Endothelial cell (in vitro differentiated cells): ENCODE data around the gene MOSMO. TPM values are rescaled to one million over a fixed set of nuclear protein-coding genes. Genes with fewer than 3 reads are reported as not detected.
"Not testable (repeated sequence)": the region's sequence is repeated elsewhere in the genome, so short reads cannot be mapped to it uniquely, and the experiment has no call there.

Source experiments
- DNase-seq: peaks from one replicate; pipeline ENCODE4 v3.0.0; 2021; ENCODE audit warnings: low spot score
- H3K27ac Mint-ChIP-seq: one replicate; pipeline ENCODE4 v1.8.0; 2021; ENCODE audit warnings: mixed read lengths, inconsistent platforms; ENCODE audit not compliant: unreplicated experiment
- H3K27me3 Mint-ChIP-seq: one replicate; pipeline ENCODE4 v1.8.0; 2021; ENCODE audit warnings: mild to moderate bottlenecking, moderate library complexity, mixed read lengths, inconsistent platforms; ENCODE audit not compliant: unreplicated experiment
- H3K36me3 Mint-ChIP-seq: one replicate; pipeline ENCODE4 v1.8.0; 2021; ENCODE audit warnings: mild to moderate bottlenecking, low read depth, mixed read lengths, inconsistent platforms; ENCODE audit not compliant: unreplicated experiment
- H3K4me1 Mint-ChIP-seq: one replicate; pipeline ENCODE4 v1.8.0; 2021; ENCODE audit warnings: mild to moderate bottlenecking, mixed read lengths, inconsistent platforms; ENCODE audit not compliant: unreplicated experiment
- H3K4me3 Mint-ChIP-seq: one replicate; pipeline ENCODE4 v1.8.0; 2021; ENCODE audit warnings: mild to moderate bottlenecking, mixed read lengths, inconsistent platforms; ENCODE audit not compliant: unreplicated experiment
- H3K9me3 Mint-ChIP-seq: one replicate; pipeline ENCODE4 v1.8.0; 2021; ENCODE audit warnings: mixed read lengths, inconsistent platforms; ENCODE audit not compliant: unreplicated experiment
- CTCF ChIP-seq: fragments of 200-600 bp; sonication (generic); IDR thresholded peaks from one replicate; pipeline ENCODE4 v1.5.0; 2021; ENCODE audit warnings: antibody characterized with exemption; ENCODE audit not compliant: unreplicated experiment
- total RNA-seq: library from RNA; stranded (reverse); fragmentation: NEBNext Ultra II Directional; extraction: Animal tissue kit (Norgen Biotek cat#: 25700); gene quantifications from one replicate; pipeline ENCODE4 v1.2.1, GENCODE V29; 2021; ENCODE audit not compliant: unreplicated experiment

The MOSMO gene
- total RNA-seq, 1 donor from 2014 or later = 15.1 TPM

- no peak for TF ChIP-seq CTCF
- Mint-ChIP-seq H3K4me3 (no peak overlapping the region), H3K9me3 (no peaks in the 10 kb centered on the region), H3K4me1 (peaks cover 3% of the 10 kb centered on the region), H3K27me3 (no peaks in the 10 kb centered on the region), H3K36me3 (no peaks in the 10 kb centered on the region), H3K27ac (no peak overlapping the region)
- DNase-seq = no peak
Measured at GRCh38 chr16:22124583-22125284, 116.8 kb downstream of the MOSMO start.

- no peak for TF ChIP-seq CTCF
- Mint-ChIP-seq H3K27ac (no peak overlapping the region), H3K36me3 (no peaks in the 10 kb centered on the region), H3K4me3 (no peak overlapping the region), H3K9me3 (no peaks in the 10 kb centered on the region), H3K4me1 (peaks cover 3% of the 10 kb centered on the region), H3K27me3 (no peaks in the 10 kb centered on the region)
- DNase-seq = no peak
Measured at GRCh38 chr16:22126037-22126558, 118.2 kb downstream of the MOSMO start.

- DNase-seq, H3K4me1 Mint-ChIP-seq, H3K27ac Mint-ChIP-seq, H3K27me3 Mint-ChIP-seq, H3K4me3 Mint-ChIP-seq, H3K36me3 Mint-ChIP-seq, H3K9me3 Mint-ChIP-seq: not testable (repeated sequence)
Measured at GRCh38 chr16:22128537-22128936, 120.6 kb downstream of the MOSMO start.

- no peak for TF ChIP-seq CTCF
- Mint-ChIP-seq H3K9me3 (no peaks in the 10 kb centered on the region), H3K36me3 (no peaks in the 10 kb centered on the region), H3K4me3 (no peak overlapping the region), H3K4me1 (no peaks in the 10 kb centered on the region), H3K27ac (no peak overlapping the region), H3K27me3 (no peaks in the 10 kb centered on the region)
- no peak for DNase-seq
Measured at GRCh38 chr16:22130528-22130927, 122.6 kb downstream of the MOSMO start.

GRCh38 chr16:22132801-22133200, 124.9 kb downstream of the MOSMO start:
- no peak for TF ChIP-seq CTCF
- no peaks in the 10 kb centered on the region for H3K4me1 Mint-ChIP-seq

More at GRCh38 chr16:22132801-22133200, 124.9 kb downstream of the MOSMO start:
- Mint-ChIP-seq H3K4me3 (no peak overlapping the region), H3K27me3 (no peaks in the 10 kb centered on the region), H3K9me3 (no peaks in the 10 kb centered on the region), H3K27ac (no peak overlapping the region), H3K36me3 (no peaks in the 10 kb centered on the region)
- no peak for DNase-seq

Other genes with a start within 250 kb of the MOSMO start
- gene NPIPB4, start 150.4 kb upstream of the MOSMO start, total RNA-seq = 104 TPM
- 194 TPM for gene UQCRC2, start 54.8 kb upstream of the MOSMO start, total RNA-seq
- gene PDZD9, start 7.0 kb upstream of the MOSMO start, total RNA-seq = not detected
- 0.56 TPM for gene VWA3A, start 84.4 kb downstream of the MOSMO start, total RNA-seq
- 0.10 TPM for gene SDR42E2, start 154.4 kb downstream of the MOSMO start, total RNA-seq
- 19.3 TPM for gene EEF2K, start 198.2 kb downstream of the MOSMO start, total RNA-seq